ENCODE data around the gene KBTBD2. TPM values are rescaled to one million over a fixed set of nuclear protein-coding genes. Genes with fewer than 3 reads are reported as not detected.

Gene KBTBD2
- total and polyA plus RNA-seq, 4 donors: 8.5 to 49.8 (median 28.4) TPM

Other genes starting within 250 kb of the KBTBD2 start
- 100 to 1,000 TPM; 122 to 193 TPM for gene FKBP9, start 65.7 kb upstream of the KBTBD2 start, total RNA-seq
- 10 to 100 TPM; 55.0 to 55.9 TPM for gene FKBP9, start 65.7 kb upstream of the KBTBD2 start, polyA plus RNA-seq
- gene NT5C3A, start 171.0 kb upstream of the KBTBD2 start, total RNA-seq: 10 to 100 TPM; 16.9 to 28.2 TPM
- gene NT5C3A, start 171.0 kb upstream of the KBTBD2 start, polyA plus RNA-seq: 10 to 100 TPM; 14.5 to 15.8 TPM
- gene RP9, start 217.6 kb upstream of the KBTBD2 start, total RNA-seq: 10 to 100 TPM in 1 of 2 donors, 1 to 10 TPM in 1; 9.4 to 13.8 TPM
- 10 to 100 TPM in 1 of 2 donors, 1 to 10 TPM in 1; 4.5 to 27.6 TPM for gene RP9, start 217.6 kb upstream of the KBTBD2 start, polyA plus RNA-seq
- 10 to 100 TPM; 19.9 to 37.2 TPM for gene BBS9, start 237.8 kb upstream of the KBTBD2 start, total RNA-seq
- 1 to 10 TPM; 3.5 to 8.4 TPM for gene BBS9, start 237.8 kb upstream of the KBTBD2 start, polyA plus RNA-seq

Measured in aorta (tissue), 4 donors.